Upper lobe of right lung (tissue), 1 donor: ENCODE measurements around the gene AGPAT3. TPM values are rescaled to one million over a fixed set of nuclear protein-coding genes. Genes with fewer than 3 reads are reported as not detected.

ENCODE experiments used
- ATAC-seq: fragments of 200-7000 bp; cut with Tn5 transposase; one replicate; pipeline ENCODE4 v1.9.1; 2020; ENCODE audit warnings: mild to moderate bottlenecking, moderate library complexity
- DNase-seq: peaks from one replicate; pipeline ENCODE4 v3.0.0-alpha.2; 2020
- H3K27ac ChIP-seq: fragments of 200-600 bp; one replicate; pipeline ENCODE4 v1.8.0; 2022
- H3K27me3 ChIP-seq: fragments of 200-600 bp; one replicate; pipeline ENCODE4 v1.8.0; 2022; ENCODE audit warnings: mild to moderate bottlenecking
- H3K36me3 ChIP-seq: fragments of 200-600 bp; one replicate; pipeline ENCODE4 v1.8.0; 2022
- H3K4me1 ChIP-seq: fragments of 200-600 bp; one replicate; pipeline ENCODE4 v1.8.0; 2022
- H3K4me3 ChIP-seq: fragments of 200-600 bp; one replicate; pipeline ENCODE4 v1.8.0; 2022; ENCODE audit warnings: mild to moderate bottlenecking
- H3K9me3 ChIP-seq: fragments of 200-600 bp; one replicate; pipeline ENCODE4 v1.8.0; 2022
- intact Hi-C: fragments of 100-400 bp; cut with DNase I; formaldehyde crosslinking; loops from one replicate; pipeline ENCODE4 v1.11.0; 2022
- total RNA-seq: library from RNA; stranded (reverse); fragmentation: NEBNext Ultra II Directional; extraction: Animal tissue kit (Norgen Biotek cat#: 25700); gene quantifications from one replicate; pipeline ENCODE4 v1.2.1, GENCODE V29; 2021
- TF ChIP-seq, protein P1 (sequence below): fragments of 200-600 bp; IDR thresholded peaks from one replicate; pipeline ENCODE4 v1.8.0; 2022; ENCODE audit warnings: antibody characterized with exemption
- donor health status: DM: no; HTN: yes; CAD: no; lungs with severe emphysema.

Gene AGPAT3
- total RNA-seq, 1 donor from 2014 or later, result 86.0 TPM

DNA sequence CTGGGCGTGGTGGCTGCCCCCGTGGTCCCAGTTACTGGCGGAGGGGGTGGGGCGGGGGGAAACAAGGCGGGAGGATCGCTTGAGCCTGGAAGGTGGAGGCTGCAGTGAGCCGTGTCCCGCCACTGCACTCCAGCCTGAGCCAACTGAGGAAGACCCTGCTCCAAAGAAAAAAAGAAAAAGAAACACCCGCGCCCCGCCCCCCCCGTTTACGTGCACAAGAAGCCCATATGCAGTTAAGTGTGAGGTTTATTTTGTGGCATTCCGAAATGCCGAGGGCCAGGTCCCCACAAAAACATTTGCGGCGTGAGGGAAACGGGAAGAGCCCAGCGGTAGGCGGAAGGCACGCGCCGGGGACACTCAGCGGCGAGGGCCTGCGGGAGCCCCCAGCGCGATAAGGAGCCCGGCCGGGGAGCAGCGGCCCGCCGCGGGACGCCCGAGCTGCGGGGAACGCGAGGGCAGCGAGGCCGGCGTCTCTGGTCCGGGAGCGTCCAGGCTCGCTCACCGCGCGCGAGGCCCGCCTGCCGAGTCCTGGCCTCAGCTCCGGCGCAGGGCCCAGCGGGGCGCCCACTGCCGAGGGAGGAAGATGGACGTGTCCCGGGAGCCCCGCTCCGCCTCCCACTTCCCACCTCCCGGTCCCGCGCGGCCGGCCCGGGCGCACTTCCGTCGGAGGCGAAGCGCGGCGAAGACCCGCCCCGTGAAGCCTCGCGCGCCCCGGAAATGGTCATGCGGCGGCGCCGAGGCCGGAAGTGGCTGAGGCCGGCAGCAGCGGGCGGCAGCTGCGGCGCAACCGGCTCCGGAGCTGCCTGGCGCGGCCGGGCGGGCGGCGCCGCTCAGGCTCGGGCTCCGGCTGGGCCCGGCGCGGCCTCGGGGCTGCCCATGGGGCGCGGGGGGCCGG, 146.8 kb downstream of the AGPAT3 start, which contains the start of gene TRAPPC10:
Gene TRAPPC10, plus strand, starts transcription at position 731 of the 895 bp plus-strand sequence. CDS start 185 bp downstream, outside the sequence.
- DNase-seq (peak; percentile 93), ATAC-seq (peak; percentile 93)
- Histone ChIP-seq H3K4me3 (peak within 1 kb of the TSS; percentile 85), H3K27me3 (no peaks in the 10 kb centered on the region), H3K27ac (peak within 1 kb of the TSS; percentile 94), H3K36me3 (no peaks in the 10 kb centered on the region), H3K4me1 (peaks cover 30% of the 10 kb centered on the region), H3K9me3 (no peaks in the 10 kb centered on the region)
- TF ChIP-seq, protein P1, sequence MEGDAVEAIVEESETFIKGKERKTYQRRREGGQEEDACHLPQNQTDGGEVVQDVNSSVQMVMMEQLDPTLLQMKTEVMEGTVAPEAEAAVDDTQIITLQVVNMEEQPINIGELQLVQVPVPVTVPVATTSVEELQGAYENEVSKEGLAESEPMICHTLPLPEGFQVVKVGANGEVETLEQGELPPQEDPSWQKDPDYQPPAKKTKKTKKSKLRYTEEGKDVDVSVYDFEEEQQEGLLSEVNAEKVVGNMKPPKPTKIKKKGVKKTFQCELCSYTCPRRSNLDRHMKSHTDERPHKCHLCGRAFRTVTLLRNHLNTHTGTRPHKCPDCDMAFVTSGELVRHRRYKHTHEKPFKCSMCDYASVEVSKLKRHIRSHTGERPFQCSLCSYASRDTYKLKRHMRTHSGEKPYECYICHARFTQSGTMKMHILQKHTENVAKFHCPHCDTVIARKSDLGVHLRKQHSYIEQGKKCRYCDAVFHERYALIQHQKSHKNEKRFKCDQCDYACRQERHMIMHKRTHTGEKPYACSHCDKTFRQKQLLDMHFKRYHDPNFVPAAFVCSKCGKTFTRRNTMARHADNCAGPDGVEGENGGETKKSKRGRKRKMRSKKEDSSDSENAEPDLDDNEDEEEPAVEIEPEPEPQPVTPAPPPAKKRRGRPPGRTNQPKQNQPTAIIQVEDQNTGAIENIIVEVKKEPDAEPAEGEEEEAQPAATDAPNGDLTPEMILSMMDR, result no peak
- intact Hi-C loops, result no loop called here

GRCh38 chr21:44012474-44013379, 147.7 kb downstream of the AGPAT3 start:
- Histone ChIP-seq H3K4me1 (peaks cover 30% of the 10 kb centered on the region), H3K36me3 (no peaks in the 10 kb centered on the region), H3K27me3 (no peaks in the 10 kb centered on the region), H3K27ac (peak overlapping the region; percentile 94), H3K9me3 (no peaks in the 10 kb centered on the region), H3K4me3 (peak overlapping the region; percentile 85)
- DNase-seq (peak; percentile 90), ATAC-seq (peak; percentile 81)
- intact Hi-C loops, result no loop called here
- TF ChIP-seq, protein P1, result peak; percentile 33

GRCh38 chr21:44013380-44014088, 148.5 kb downstream of the AGPAT3 start:
- no peaks in the 10 kb centered on the region for H3K36me3 ChIP-seq
- no peaks in the 10 kb centered on the region for H3K9me3 ChIP-seq
- intact Hi-C loops, result no loop called here
- H3K4me3 ChIP-seq, result peak overlapping the region; percentile 85
- TF ChIP-seq, protein P1, result no peak
- no peak for ATAC-seq
- H3K27me3 ChIP-seq, result no peaks in the 10 kb centered on the region
- peak overlapping the region; percentile 94 for H3K27ac ChIP-seq
- no peak for DNase-seq
- peaks cover 30% of the 10 kb centered on the region for H3K4me1 ChIP-seq

- TF ChIP-seq, protein P1, result no peak
- Histone ChIP-seq H3K4me1 (peaks cover 48% of the 10 kb centered on the region), H3K36me3 (no peaks in the 10 kb centered on the region), H3K4me3 (no peak overlapping the region), H3K27ac (no peak overlapping the region), H3K27me3 (no peaks in the 10 kb centered on the region), H3K9me3 (no peaks in the 10 kb centered on the region)
- no peak for DNase-seq
- intact Hi-C loops, result no loop called here
- no peak for ATAC-seq
Observed at GRCh38 chr21:44017601-44018000, 152.6 kb downstream of the AGPAT3 start.

DNA sequence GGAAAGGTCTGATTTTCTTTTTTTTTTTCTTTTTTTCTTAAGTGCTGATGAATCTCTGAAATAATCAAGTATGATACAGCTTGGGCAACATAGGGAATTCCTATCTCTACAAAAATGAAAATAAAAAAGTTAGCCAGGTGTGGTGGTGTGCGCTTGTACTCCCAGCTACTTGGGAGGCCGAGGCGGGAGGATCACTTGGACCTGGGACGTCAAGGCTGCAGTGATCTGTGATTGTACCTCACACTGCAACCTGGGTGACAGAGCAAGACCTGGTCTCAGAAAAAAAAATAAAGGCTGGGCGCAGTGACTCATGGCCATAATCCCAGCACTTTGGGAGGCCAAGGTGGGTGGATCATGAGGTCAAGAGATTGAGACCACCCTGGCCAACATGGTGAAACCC, 153.1 kb downstream of the AGPAT3 start:
- TF ChIP-seq, protein P1, result no peak
- no peak overlapping the region for H3K4me3 ChIP-seq
- DNase-seq (no peak), ATAC-seq (no peak)
- no peaks in the 10 kb centered on the region for H3K36me3 ChIP-seq
- H3K27me3 ChIP-seq, result no peaks in the 10 kb centered on the region
- peaks cover 48% of the 10 kb centered on the region for H3K4me1 ChIP-seq
- no peak overlapping the region for H3K27ac ChIP-seq
- intact Hi-C loops, result no loop called here
- no peaks in the 10 kb centered on the region for H3K9me3 ChIP-seq
